Kidney (tissue), 14 donors: ENCODE measurements around the gene TERT. TPM values are rescaled to one million over a fixed set of nuclear protein-coding genes. Genes with fewer than 3 reads are reported as not detected.

Source experiments
- DNase-seq, 5 donors: peaks; one replicate each; pipeline ENCODE4 v3.0.0-alpha.2; 2013 to 2020
- FAIRE-seq: peaks from 2 replicates; lab custom pipeline; 2012; peaks lifted over from hg19 to GRCh38; lab: Jason Lieb, UNC
- H3K27ac ChIP-seq, 2 donors: one replicate each; pipeline ENCODE4 v1.7.0; 2013; ENCODE audit warnings: low read depth in 2 of 2, low read length in 2 of 2, inconsistent platforms in 1 of 2
- H3K27me3 ChIP-seq: one replicate; pipeline ENCODE4 v1.7.1; 2013; ENCODE audit warnings: low read length, inconsistent platforms; ENCODE audit not compliant: control insufficient read depth, insufficient read depth
- H3K36me3 ChIP-seq, 3 donors: one replicate each; pipeline versions ENCODE4 v1.7.0 to v1.7.1; 2013; ENCODE audit warnings: low read length in 3 of 3, control low read depth in 1 of 3, inconsistent platforms in 1 of 3; ENCODE audit not compliant: insufficient read depth in 3 of 3, control insufficient read depth in 2 of 3
- H3K4me1 ChIP-seq, 3 donors: one replicate each; pipeline versions ENCODE4 v1.7.0 to v1.7.1; 2013; ENCODE audit warnings: low read length in 3 of 3, inconsistent platforms in 1 of 3, low read depth in 1 of 3; ENCODE audit not compliant: control insufficient read depth in 2 of 3, insufficient read depth in 2 of 3
- H3K4me3 ChIP-seq, 3 donors: one replicate each; pipeline versions ENCODE4 v1.7.0 to v1.8.1; 2013; ENCODE audit warnings: low read length in 3 of 3, control low read depth in 1 of 3, inconsistent platforms in 1 of 3
- H3K9ac ChIP-seq, 3 donors: one replicate each; pipeline versions ENCODE4 v1.7.0 to v1.7.1; 2013; ENCODE audit warnings: low read length in 3 of 3, control low read depth in 1 of 3, inconsistent platforms in 1 of 3
- H3K9me3 ChIP-seq, 3 donors: one replicate each; pipeline versions ENCODE4 v1.7.0 to v1.7.1; 2013; ENCODE audit warnings: low read length in 3 of 3, control low read depth in 1 of 3, inconsistent platforms in 1 of 3; ENCODE audit not compliant: control insufficient read depth in 2 of 3, insufficient read depth in 1 of 3
- intact Hi-C: fragments of 100-400 bp; cut with DNase I; formaldehyde crosslinking; loops from one replicate; pipeline ENCODE4 v1.11.1; 2022
- polyA plus RNA-seq: library from polyadenylated mRNA; stranded (reverse); fragments of 350-450 nt; fragmentation: Illumina TruSeq; extraction: RNeasy Lipid Tissue Mini Kit (QIAGEN cat#74804); gene quantifications from one replicate; pipeline ENCODE4 v1.2.3, GENCODE V29; 2014; ENCODE audit warnings: low read depth, low replicate concordance; ENCODE audit not compliant: insufficient read depth
- total RNA-seq: library from RNA; stranded (reverse); fragmentation: NEBNext Ultra II Directional; extraction: Animal tissue kit (Norgen Biotek cat#: 25700); gene quantifications from one replicate; pipeline ENCODE4 v1.2.1, GENCODE V29; 2021
- TF ChIP-seq, protein P1 (sequence below): IDR thresholded peaks from 3 replicates; pipeline ENCODE4 v1.5.1; 2012; ENCODE audit warnings: mild to moderate bottlenecking, moderate library complexity, borderline replicate concordance; ENCODE audit not compliant: insufficient read depth; ENCODE audit errors: extremely low read depth
- donor health status: control.
- donor health status: control.
- donor health status: control.
- donor health status: control.
- donor health status: control.
- donor health status: DM: yes; HTN: yes; CAD: no.
- donor health status: Normal renal cell carcinoma (clear cell type).

TERT gene
- total and polyA plus RNA-seq, 2 donors from 2014 or later = 0.91 TPM; not detected in 1

DNA sequence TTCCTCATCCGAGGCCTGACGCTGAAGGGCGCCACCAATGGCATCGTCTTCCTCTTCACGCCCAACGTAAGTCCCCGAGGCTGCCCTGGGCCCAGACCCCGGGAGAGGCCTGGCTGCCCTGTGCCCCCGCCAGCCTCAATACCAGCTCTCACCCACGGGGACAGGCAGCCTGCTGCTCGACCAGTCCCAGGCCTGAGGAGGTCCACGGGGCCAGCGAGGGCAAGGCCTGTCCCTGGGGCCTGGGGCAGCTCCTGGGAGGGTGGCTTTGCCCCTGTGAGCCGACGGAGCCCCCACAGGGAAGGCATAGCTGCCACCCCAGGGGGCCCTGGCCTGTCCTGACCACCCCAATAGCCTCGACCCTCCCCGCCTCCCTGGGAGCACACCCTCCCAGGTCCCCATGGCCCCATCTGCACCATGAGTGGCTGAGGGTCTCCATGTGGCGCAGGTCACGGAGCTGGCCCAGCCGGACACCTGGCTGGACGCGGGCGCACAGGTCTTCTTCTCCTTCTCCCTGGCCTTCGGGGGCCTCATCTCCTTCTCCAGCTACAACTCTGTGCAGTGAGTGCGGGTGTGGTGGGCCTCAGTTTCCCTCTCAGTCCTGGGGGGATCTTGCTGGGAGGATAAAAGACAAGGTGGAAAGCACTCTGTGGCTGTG, 81.2 kb downstream of the TERT start:
- FAIRE-seq (no peak), DNase-seq (peak in 1 of 5 donors; percentile 60)
- intact Hi-C loops = no loop called here
- no peak overlapping the region for H3K9ac ChIP-seq
- peaks cover 3% of the 10 kb centered on the region for H3K27me3 ChIP-seq
- H3K4me3 ChIP-seq = no peak overlapping the region
- no peaks in the 10 kb centered on the region for H3K9me3 ChIP-seq
- H3K36me3 ChIP-seq = peaks cover 5 to 7% (median 6%) of the 10 kb centered on the region in 3 donors
- TF ChIP-seq, protein P1, sequence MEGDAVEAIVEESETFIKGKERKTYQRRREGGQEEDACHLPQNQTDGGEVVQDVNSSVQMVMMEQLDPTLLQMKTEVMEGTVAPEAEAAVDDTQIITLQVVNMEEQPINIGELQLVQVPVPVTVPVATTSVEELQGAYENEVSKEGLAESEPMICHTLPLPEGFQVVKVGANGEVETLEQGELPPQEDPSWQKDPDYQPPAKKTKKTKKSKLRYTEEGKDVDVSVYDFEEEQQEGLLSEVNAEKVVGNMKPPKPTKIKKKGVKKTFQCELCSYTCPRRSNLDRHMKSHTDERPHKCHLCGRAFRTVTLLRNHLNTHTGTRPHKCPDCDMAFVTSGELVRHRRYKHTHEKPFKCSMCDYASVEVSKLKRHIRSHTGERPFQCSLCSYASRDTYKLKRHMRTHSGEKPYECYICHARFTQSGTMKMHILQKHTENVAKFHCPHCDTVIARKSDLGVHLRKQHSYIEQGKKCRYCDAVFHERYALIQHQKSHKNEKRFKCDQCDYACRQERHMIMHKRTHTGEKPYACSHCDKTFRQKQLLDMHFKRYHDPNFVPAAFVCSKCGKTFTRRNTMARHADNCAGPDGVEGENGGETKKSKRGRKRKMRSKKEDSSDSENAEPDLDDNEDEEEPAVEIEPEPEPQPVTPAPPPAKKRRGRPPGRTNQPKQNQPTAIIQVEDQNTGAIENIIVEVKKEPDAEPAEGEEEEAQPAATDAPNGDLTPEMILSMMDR = no peak
- peaks cover 0 to 4% (median 4%) of the 10 kb centered on the region in 3 donors for H3K4me1 ChIP-seq
- H3K27ac ChIP-seq = no peak overlapping the region

GRCh38 chr5:1212881-1213280, 82.0 kb downstream of the TERT start:
- TF ChIP-seq, protein P1 = no peak
- H3K27me3 ChIP-seq = peaks cover 3% of the 10 kb centered on the region
- no peak overlapping the region for H3K27ac ChIP-seq
- peaks cover 0 to 4% (median 4%) of the 10 kb centered on the region in 3 donors for H3K4me1 ChIP-seq
- no peaks in the 10 kb centered on the region for H3K9me3 ChIP-seq
- no peak for FAIRE-seq
- no peak overlapping the region for H3K4me3 ChIP-seq
- intact Hi-C loops = no loop called here
- DNase-seq = peak in 1 of 5 donors; percentile 66
- H3K9ac ChIP-seq = no peak overlapping the region
- H3K36me3 ChIP-seq = peaks cover 5 to 7% (median 6%) of the 10 kb centered on the region in 3 donors

- FAIRE-seq = no peak
- TF ChIP-seq, protein P1 = no peak
Measured at GRCh38 chr5:1212271-1212670, 82.6 kb downstream of the TERT start.

More at GRCh38 chr5:1212271-1212670, 82.6 kb downstream of the TERT start:
- Histone ChIP-seq H3K36me3 (peaks cover 5 to 7% (median 6%) of the 10 kb centered on the region in 3 donors), H3K27me3 (peaks cover 3% of the 10 kb centered on the region), H3K4me3 (no peak overlapping the region), H3K9ac (no peak overlapping the region), H3K27ac (no peak overlapping the region), H3K9me3 (no peaks in the 10 kb centered on the region), H3K4me1 (peaks cover 0 to 4% (median 4%) of the 10 kb centered on the region in 3 donors)
- DNase-seq = peak in 1 of 5 donors; percentile 45
- intact Hi-C loops = no loop called here
